ENCODE measurements around the gene PCYT1A. TPM values are rescaled to one million over a fixed set of nuclear protein-coding genes. Genes with fewer than 3 reads are reported as not detected.
"Not testable (repeated sequence)": the region's sequence is repeated elsewhere in the genome, so short reads cannot be mapped to it uniquely, and the experiment has no call there.

Gene PCYT1A
- total RNA-seq, 1 experiment from 2014 or later = 28.5 TPM

GRCh38 chr3:196246612-196247308, 40.8 kb downstream of the PCYT1A start:
- H3K4me3 Mint-ChIP-seq = no peak overlapping the region
- H3K27me3 Mint-ChIP-seq (ENCODE audit: low read depth) = no peaks in the 10 kb centered on the region
- CTCF ChIA-PET = no interaction called here
- no peaks in the 10 kb centered on the region for H3K9me3 Mint-ChIP-seq
- POLR2A ChIA-PET = no interaction called here
- TF ChIP-seq E2F4 (CRISPR knock-in tag; IDR thresholded peaks at IDR 0.05; ENCODE audit: borderline replicate concordance, low read depth) (no peak), PRRX2 (CRISPR knock-in tag; IDR thresholded peaks at IDR 0.05) (no peak), TCF7 (CRISPR knock-in tag; IDR thresholded peaks at IDR 0.05; ENCODE audit: low read depth) (no peak), ZNF416 (CRISPR knock-in tag; IDR thresholded peaks at IDR 0.05) (no peak), NFE2L1 (CRISPR knock-in tag; IDR thresholded peaks at IDR 0.05) (no peak), STAT6 (CRISPR knock-in tag; conservative IDR thresholded peaks at IDR 0.05; ENCODE audit: low read depth) (no peak), ZSCAN18 (CRISPR knock-in tag; IDR thresholded peaks at IDR 0.05) (no peak), ZNF121 (CRISPR knock-in tag; IDR thresholded peaks at IDR 0.05) (no peak), CTCF (IDR thresholded peaks at IDR 0.05) (no peak), MLX (CRISPR knock-in tag; IDR thresholded peaks at IDR 0.05) (no peak), CBFB (CRISPR knock-in tag; IDR thresholded peaks at IDR 0.05; ENCODE audit: low read depth) (no peak), ATF3 (CRISPR knock-in tag; conservative IDR thresholded peaks at IDR 0.05) (no peak), JAZF1 (CRISPR knock-in tag; IDR thresholded peaks at IDR 0.05) (no peak), KAT7 (CRISPR knock-in tag; IDR thresholded peaks at IDR 0.05; ENCODE audit: borderline replicate concordance) (no peak), ATF1 (CRISPR knock-in tag; IDR thresholded peaks at IDR 0.05) (no peak), TP53 (CRISPR knock-in tag; IDR thresholded peaks at IDR 0.05) (no peak)
- no peak for ATAC-seq
- H3K36me3 Mint-ChIP-seq = peaks cover 30% of the 10 kb centered on the region
- no peak overlapping the region for H3K27ac Mint-ChIP-seq
- H3K4me1 Mint-ChIP-seq = no peaks in the 10 kb centered on the region
- no peak for DNase-seq (ENCODE audit: low spot score)

GRCh38 chr3:196244166-196244565, 43.4 kb downstream of the PCYT1A start:
- CTCF ChIA-PET; H3K27ac Mint-ChIP-seq; POLR2A ChIA-PET; ATAC-seq; H3K4me3 Mint-ChIP-seq; H3K4me1 Mint-ChIP-seq; H3K9me3 Mint-ChIP-seq; H3K27me3 Mint-ChIP-seq (ENCODE audit: low read depth); DNase-seq (ENCODE audit: low spot score): not testable (repeated sequence)
- peaks cover 36% of the 10 kb centered on the region for H3K36me3 Mint-ChIP-seq
